HEK293 (cell line): ENCODE data around the gene MRPS2.

ENCODE experiments used
- CTCF ChIP-seq: fragments of 450-650 bp; formaldehyde crosslinking; IDR thresholded peaks from 2 replicates; pipeline ENCODE4 v1.5.1; 2016; ENCODE audit warnings: missing biosample characterization, missing genetic modification characterization
- EGR2 ChIP-seq: fragments of 450-650 bp; formaldehyde crosslinking; IDR thresholded peaks from 2 replicates; pipeline ENCODE4 v1.5.1; 2016; ENCODE audit warnings: low read depth, missing biosample characterization, missing genetic modification characterization
- ZFHX2 ChIP-seq: fragments of 450-650 bp; formaldehyde crosslinking; conservative IDR thresholded peaks from 2 replicates; pipeline ENCODE4 v1.5.1; 2016; ENCODE audit warnings: missing biosample characterization, missing genetic modification characterization
- ZNF416 ChIP-seq: fragments of 450-650 bp; formaldehyde crosslinking; IDR thresholded peaks from 2 replicates; pipeline ENCODE4 v1.5.1; 2016; ENCODE audit warnings: missing biosample characterization, missing genetic modification characterization
- ZNF558 ChIP-seq: fragments of 450-650 bp; formaldehyde crosslinking; IDR thresholded peaks from 2 replicates; pipeline ENCODE4 v1.5.1; 2016; ENCODE audit warnings: missing biosample characterization, missing genetic modification characterization
- ZNF785 ChIP-seq: fragments of 450-650 bp; formaldehyde crosslinking; IDR thresholded peaks from 2 replicates; pipeline ENCODE4 v1.5.1; 2016; ENCODE audit warnings: missing biosample characterization, missing genetic modification characterization

- TF ChIP-seq ZNF416 (tag by site-specific recombination) (no peak), CTCF (tag by site-specific recombination) (no peak), ZFHX2 (tag by site-specific recombination) (no peak), ZNF558 (tag by site-specific recombination) (no peak), ZNF785 (tag by site-specific recombination) (no peak), EGR2 (tag by site-specific recombination) (no peak)
These were observed 384 bp upstream of the MRPS2 start for GRCh38 chr9:135500071-135500524.
